Measurements from ENCODE around the gene ZNF519.
"Not testable (repeated sequence)": the region's sequence is repeated elsewhere in the genome, so short reads cannot be mapped to it uniquely, and the experiment has no call there.

ZNF519 gene

DNA sequence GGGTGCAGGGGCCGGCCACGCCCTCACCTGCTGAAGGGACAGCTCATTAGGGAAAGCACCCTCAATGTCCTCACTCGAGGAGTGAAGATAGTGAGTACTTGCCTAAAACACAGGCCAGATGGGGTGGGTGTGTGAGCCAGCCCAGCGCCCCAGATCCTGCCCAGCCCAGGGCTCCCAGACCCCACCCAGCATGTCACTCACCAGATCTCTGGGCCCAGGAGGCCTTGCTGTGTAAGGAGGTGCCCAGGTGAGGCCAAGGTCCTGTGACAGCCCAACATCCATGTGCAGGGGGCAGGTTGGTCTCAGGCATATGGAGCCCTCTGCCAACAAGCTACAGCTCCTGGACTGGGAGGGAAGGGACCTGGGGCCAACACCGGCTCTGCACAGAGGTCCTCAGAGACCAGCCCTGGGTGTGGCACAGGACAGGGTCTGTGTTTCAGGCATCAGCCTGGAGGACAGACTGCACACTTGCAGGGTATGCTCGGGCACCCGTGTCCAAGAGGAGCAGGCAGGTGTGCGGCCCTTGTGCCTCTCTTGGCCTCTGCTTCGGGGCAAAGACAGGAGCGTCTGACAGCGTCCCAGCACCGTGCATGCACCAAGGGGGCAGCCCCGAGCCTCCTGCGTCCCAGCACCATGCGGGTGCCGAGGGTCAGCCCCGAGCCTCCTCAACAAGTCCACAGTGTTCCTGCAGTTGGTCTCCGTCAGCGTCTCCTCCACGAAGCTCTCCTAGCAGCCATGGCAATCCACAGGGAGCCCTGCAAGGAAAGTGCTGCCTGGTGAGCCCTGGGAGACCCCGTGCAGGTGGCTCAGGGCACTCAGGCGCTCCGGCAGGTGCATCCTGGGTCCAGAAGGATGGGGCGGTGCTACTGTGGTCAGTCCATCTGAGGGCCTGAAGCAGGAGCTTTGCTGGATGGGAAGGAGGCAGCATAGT is 16.0 kb upstream of the ZNF519 start:
- DNase-seq (ENCODE audit: low read depth in 2 of 2), result not testable (repeated sequence)

DNA sequence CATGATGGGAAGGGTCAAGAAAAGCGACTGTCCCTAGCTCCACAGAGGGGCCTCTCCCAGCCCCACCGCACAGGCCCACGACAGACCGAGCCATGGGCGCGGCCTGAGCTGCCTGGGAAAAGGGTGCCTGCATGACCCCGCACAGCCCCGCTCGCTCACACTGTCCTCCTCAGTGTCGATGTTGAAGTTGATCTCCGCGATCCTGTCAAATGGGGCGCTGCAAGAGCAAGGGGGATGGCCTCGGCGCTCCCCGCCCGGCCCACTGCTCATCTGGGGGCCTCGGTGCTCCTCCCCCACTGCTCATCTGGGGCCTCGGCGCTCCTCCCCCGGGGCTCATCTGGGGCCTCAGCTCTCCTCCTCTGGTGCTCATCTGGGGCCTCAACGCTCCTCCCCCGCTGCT is 14.5 kb upstream of the ZNF519 start:
- DNase-seq (ENCODE audit: low read depth in 2 of 2), result not testable (repeated sequence)

DNA sequence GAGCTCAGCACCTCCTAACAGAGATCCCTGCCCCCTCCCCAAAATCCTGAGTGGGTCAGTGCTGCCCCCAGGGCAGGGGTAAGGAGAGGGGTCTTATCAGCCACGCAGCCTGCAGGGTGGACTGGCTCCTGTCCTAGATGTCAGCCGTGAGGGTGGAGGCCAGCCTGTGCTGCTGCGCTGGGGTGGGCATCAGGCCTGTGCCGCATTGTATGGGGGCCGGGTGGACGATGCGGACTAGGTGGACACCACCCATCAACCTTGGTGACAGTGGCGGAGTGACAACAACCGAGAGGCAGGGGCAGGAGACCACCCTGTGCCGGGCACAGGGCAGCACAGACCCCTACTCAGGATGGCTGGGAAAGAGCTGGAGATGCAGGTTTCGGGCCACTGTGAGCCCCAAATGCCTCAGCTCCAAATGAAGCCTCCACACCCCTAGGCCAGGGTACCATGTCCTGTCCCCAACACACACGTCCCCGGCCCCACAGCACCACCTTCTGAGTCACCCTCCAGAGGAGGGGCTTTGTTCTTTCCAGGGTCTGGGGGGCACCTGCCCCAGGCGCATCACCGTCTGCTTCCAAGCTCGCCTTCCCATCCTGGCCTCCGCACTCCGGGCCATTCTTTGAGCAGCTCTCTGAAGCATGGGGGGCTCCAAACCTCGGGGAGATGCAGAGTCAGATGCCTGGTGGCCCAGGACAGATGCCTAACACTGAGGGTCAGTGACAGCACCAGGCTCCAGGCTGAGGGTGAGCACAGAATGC is 13.5 kb upstream of the ZNF519 start:
- not testable (repeated sequence) for DNase-seq (ENCODE audit: low read depth in 2 of 2)

DNA sequence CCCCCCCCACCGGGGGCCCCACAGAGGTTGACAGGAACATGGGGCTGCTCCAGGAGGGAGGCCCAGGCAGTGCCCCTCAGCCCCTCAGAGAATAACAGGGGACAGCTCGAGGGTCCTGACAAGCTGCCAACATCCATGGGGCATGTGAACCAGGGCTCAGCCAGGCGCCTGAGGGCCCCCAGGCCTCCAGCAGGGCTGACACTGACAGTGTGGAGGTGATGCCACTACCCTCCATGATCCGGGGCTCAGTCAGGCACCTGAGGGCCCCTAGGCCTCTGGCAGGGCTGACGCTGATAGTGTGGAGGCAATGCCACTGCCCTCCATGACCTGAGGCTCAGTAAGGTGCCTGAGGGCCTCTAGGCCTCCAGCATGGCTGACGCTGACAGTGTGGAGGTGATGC is 12.8 kb upstream of the ZNF519 start:
- not testable (repeated sequence) for DNase-seq (ENCODE audit: low read depth in 2 of 2)

DNA sequence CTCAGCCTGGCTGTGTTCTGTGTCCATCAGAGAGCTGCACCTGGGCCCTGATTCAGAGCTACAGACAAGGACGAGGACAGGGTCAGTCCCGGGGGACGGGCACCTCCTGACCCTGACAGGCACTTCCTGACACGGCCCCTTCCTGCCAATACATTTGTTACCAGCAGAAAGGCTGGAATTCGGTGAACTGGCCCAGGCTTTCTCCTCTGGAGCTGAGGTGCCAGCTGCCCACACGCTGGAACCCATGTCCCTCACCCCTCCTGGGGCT is 12.3 kb upstream of the ZNF519 start:
- no peak for DNase-seq (ENCODE audit: low read depth in 2 of 2)

DNA sequence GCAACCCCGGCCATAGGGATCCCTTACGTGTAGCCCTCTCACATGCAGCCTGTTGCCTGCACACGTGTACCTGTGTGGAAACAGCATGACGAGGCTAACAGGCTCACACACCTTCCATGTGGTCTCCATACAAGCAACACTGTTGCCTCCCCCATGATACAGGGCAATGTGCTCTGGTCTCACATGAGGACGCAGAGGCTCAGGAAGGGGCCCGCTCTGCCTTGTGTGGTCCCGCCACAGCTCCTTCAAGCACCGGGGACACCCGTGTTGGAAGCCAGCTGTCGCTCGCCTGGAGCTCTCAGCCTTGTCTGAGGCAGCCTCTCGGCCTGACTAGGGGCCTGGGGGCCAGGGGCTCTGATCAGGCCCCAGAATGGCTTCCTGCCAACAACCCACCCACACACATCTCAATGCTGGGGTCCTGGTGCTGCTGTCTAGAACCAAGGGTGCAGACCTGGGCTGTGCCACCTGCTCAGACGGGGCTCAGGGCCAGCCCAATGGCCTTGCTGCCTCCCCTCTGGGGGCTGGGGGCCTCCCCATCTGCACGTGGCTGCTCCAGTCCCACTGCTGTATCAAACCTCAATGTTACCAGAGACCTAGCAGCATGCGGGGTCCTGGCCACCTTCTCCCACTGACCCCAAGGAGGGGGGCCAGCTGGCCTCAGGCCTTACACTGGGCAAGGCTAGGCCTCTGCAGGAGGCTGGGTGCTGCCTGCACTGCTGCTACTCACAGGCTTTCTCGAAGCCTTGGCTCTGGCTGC is 11.8 kb upstream of the ZNF519 start:
- not testable (repeated sequence) for DNase-seq (ENCODE audit: low read depth in 2 of 2)

DNA sequence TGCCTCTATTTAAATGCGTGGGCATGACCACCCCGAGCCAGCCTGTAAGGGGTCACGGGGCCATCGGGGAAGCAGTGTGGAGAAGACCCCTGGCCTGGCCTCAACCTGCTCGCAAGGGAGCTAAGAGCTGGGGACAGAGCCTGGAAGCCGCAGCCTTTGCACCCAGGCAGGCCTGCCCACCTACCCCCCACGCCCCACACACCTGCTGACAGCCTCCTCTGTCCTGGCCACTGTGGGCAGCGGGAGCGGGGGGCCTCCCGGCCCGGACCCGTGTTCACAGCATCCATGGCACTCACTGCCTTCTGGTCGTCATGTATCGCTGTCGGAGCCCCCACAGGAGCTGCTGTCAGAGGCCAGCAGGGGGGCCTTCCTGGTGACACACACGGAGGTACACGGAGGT is 11.2 kb upstream of the ZNF519 start:
- not testable (repeated sequence) for DNase-seq (ENCODE audit: low read depth in 2 of 2)

DNA sequence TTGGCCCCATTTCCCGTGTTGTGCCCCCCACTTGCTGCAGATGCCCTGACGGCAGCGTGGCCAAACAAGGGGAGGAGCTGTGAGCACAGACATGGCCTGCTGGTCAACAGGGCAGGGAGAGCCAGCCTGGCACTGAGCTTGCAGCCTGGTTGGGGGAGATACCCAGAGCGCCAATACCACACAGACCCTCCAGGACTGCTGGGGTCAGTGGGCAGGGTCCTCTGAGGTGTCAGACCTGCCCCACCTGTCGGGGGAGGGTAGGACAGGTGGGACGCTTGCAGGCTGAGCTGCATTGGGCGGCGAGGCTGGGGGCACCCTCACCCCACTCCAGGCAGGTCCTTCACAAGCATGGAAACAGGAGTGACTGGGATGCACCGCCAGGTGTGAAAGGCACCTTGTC is 9.9 kb upstream of the ZNF519 start:
- DNase-seq (ENCODE audit: low read depth in 2 of 2), result not testable (repeated sequence)

DNA sequence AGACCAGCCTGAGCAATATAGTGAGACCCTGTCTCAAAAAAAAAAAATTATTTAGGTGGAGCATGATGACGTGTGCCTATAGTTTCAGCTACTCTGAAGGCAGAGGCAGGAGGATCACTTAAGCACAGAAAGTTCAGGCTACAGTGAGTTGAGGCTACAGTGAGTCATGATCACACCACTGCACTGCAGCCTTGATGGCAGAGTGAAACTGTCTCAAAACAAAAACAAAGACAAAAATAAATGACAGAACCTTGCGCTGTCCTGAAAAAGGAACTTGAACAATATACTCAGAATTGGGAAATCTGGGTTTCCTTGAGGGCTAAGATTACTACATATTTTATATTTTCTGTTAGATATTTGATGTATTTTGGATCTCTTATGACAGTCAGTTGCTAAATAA is 7.3 kb upstream of the ZNF519 start:
- not testable (repeated sequence) for DNase-seq (ENCODE audit: low read depth in 2 of 2)

DNA sequence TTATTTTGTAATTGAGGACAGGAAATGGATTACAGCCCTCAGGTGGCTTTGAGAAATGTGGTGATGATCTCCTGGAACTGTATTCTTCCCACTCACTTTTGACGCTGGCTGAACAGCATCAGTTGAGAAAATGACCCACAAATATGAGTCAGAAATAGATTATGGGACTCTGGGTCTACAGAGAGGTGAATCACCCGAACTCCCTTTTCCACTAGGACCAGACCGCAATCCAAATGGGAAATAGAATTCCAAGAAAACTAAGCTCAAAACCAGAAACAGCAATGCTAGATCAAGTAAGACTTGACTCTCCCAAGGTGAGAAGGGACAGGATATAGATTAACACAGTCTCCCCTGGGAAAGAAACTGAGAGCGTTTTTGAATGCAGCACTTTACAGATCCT is 5.7 kb upstream of the ZNF519 start:
- DNase-seq (ENCODE audit: low read depth in 2 of 2), result not testable (repeated sequence)

DNA sequence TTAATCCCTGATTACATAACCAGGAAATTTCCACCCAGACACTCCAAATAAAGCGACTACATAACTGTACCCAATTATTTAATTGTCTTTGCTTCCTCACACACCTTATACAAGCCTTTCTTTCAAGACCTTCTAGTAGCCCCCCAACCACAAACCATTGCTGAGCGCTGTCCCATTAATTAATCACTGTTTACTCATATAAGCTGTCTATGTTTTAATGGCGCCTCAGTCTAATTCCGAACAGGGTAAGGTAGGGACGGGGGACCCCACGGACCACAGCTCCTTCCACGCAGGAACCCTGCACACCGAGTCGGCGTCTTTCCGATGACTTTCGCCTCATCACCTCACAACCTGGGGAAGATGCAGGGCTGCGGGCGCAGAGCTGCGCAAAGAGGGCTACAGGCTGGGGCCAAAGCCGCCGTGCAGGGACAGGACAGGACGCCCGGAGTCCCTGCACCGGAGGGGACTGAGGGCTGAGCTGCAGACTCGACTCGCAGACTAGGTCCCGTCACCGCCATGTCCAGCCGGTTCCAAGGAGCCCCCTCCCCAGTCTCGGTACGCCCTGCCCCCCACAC is 452 bp downstream of the ZNF519 start:
- not testable (repeated sequence) for DNase-seq (ENCODE audit: low read depth in 2 of 2)

DNA sequence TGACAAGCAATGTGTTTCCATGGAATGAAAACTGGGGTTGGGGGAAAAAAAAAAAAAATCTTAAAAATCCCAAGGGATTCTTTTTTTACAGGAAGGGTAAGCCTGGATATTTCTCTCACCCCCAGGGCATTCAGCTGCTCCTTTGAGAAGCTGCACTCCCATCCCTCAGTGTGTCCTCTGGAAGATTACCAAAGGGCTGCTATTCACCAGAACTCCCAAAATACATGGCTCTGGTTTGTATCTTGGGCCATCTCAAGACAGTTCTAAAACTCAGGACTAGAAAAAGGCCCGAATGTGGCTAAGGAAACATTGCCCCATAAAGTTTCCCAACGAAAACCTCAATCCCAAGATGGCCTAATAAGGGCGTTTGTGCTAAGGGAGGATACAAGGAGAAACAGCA is 1.4 kb downstream of the ZNF519 start:
- DNase-seq (ENCODE audit: low read depth in 2 of 2), result not testable (repeated sequence)

DNA sequence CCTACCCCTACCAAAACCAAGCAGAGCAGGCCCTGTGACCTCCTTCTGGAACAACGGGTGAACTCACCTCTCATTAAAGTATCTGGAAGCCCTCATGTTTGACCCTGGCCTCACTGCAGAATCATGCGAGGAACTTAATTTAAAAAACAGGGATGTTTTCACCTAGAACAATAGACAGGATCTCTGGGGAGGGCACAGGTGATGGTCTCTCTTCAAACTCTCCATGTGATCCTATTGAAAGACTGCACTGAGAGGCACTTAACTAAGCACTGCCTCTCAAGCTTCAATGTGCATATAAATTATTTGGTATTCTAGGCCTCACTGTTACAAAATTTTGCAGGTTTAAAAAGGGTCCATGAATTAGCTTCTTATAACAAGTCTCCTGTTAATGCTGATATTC is 7.5 kb downstream of the ZNF519 start:
- DNase-seq (ENCODE audit: low read depth in 2 of 2), result no peak

DNA sequence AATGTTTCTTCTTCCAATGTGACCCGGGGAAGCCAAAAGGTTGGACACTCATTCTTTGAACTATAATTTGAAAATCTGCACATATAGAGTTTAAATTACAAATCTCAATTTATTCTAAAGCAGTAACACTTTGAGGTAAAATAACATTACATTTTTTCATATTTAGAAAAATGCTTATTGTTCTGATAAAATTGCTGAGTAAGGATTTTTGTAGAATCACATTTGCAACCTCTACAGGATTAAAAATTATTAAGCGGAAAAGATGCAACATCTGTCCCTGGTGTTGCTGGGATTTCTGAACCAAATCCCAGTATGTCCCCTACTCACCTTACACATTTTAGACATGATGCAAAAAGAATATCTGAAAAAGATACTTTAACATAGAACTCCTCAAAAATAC is 10.1 kb downstream of the ZNF519 start:
- DNase-seq (ENCODE audit: low read depth in 2 of 2), result no peak

DNA sequence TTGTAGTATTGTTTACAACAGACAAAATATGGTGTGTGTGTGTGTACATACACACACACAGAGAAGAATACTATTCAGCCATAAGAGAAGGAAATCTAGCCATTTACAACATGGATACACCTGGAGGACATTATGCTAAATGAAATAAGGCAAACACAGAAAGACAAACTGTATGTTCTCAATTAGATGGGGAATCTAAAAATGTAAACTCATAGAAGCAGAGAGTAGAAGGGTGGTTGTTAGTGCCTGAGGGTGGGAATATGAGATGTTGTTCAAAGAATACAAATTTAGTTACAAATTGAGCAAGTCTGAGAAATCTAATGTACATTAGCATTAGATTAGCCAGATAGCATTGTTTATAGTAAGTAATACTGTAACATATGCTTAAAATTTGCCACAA is 11.3 kb downstream of the ZNF519 start:
- DNase-seq (ENCODE audit: low read depth in 2 of 2), result no peak

DNA sequence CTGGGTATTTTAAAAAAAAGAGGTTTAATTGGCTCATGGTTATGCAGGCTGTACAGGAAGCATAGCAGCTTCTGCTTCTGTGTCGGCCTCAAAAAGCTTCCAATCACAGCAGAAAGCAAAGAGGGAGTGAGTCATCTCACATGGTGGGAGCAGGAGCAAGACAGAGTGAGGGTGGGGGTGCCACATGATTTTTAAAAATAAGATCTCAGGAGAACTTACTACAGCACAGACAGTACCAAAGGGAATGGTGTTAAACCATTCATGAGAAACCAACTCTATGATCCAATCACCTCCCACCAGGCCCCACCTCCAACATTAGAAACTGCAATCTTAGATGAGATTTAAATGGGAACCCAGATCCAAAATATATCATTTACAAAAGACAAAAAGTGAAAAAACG is 14.6 kb downstream of the ZNF519 start:
- no peak for DNase-seq (ENCODE audit: low read depth in 2 of 2)

DNA sequence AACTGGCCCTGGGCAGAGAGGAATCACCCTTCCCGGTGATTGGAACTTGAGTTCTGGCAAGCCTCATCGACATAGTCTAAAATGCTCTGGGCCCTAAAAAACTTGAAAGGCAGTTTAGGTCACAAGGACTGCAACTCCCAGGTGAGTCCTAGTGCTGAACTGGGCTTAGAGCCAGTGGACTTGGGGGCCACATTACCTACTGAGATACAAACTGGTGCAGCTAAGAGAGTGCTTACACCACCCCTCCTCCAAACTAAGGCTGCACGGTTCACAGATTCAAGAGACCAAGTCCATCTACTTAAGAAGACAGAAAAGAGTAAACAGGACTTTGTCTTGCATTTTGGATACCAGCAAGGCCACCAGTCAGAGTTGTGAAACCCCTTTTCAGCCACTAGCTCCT is 25.3 kb downstream of the ZNF519 start:
- no peak for DNase-seq (ENCODE audit: low read depth in 2 of 2)

DNA sequence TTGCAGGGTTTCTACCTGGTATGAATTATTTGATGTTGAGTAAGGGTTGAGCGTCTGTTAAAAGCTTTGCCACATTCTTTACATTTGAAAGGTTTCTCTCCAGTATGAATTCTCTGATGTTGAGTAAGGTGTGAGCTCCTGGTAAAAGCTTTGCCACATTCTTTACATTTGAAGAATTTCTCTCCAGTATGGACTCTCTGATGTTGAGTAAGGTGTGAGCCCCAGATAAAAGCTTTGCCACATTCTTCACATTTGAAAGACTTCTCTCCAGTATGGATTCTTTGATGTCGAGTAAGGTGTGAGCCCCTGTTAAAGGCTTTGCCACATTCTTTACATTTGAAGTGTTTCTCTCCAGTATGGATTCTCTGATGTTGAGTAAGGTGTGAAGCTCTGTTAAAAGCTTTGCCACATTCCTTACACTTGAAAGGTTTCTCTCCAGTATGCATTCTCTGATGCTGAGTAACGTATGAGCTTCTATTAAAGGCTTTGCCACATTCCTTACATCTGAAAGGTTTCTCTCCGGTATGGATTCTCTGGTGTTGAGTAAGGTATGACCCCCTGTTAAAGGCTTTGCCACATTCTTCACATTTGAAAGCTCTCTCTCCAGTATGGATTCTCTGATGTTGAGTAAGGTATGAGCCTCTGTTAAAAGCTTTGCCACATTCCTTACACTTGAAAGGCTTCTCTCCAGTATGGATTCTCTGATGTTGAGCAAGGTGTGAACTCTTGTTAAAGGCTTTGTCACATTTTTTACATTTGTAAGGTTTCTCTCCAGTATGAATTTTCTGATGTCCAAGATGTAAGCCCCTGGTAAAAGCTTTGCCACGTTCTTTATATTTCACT is 27.1 kb downstream of the ZNF519 start:
- DNase-seq (ENCODE audit: low read depth in 2 of 2), result no peak

DNA sequence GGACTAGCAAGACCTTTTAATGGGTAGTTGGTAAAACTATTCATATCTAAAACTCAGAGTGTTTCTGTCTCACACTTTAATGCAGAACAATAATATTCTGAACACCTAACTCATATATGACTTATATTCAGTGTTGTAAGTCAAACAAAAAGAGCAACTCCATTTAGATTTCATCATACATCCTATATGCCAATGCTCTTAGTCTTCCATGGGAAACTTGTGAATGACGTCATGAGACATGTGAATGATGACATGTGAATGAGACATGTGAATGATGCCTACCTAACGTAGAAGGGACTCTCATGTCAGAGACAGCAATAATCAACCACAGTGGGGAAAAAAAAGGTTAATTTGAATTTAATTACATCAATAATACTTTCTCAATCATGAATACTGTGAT is 28.0 kb downstream of the ZNF519 start:
- no peak for DNase-seq (ENCODE audit: low read depth in 2 of 2)

DNA sequence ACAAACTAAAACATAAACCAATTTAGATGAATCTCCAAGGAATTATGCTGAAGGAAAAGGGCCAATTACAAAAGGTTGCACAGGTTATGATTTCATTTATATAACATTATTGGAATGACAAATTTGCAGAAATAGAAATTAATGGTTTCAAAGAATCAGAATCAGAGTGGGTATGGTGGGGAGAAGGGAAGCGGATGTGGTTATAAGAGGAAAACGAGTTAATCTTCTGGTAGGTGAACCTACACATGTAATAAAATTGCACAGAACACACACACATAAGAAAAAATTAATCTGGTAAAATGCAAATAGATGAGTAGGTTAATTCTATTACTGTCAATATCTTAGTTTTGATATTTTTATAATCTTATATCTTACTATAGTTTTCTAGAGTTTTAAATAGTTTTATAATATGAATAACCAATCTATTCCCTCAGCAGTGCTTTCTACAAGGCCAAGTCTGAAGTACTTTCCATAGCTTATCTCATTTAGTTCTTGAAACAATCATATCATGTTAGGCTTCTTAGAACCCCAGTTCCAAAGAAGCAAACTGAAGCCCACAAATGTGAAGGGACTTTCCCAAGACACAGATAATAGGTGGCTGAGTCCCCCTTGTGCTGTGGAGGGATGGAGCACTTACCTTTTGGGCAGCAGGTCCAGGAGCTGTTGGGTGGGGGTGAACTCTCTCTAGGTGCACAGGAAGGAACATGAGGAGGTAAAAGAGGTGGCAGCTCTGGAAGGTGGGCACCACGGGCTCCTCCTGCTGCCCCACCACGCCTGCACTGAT is 31.5 kb downstream of the ZNF519 start:
- DNase-seq (ENCODE audit: low read depth in 2 of 2), result no peak
